Dedifferentiated amniotic fluid mesenchymal stem cell (primary cell): ENCODE data around the gene NTN5.
"Not testable (repeated sequence)": the region's sequence is repeated elsewhere in the genome, so short reads cannot be mapped to it uniquely, and the experiment has no call there.

Source experiments
- DNase-seq: peaks from one replicate; pipeline ENCODE4 v3.0.0-alpha.2; 2016; ENCODE audit errors: extremely low spot score

NTN5 gene

GRCh38 chr19:48644839-48645619 is 27.8 kb downstream of the NTN5 start:
- peak; percentile 60 for DNase-seq

- no peak for DNase-seq
Measured at GRCh38 chr19:48644355-48644754, 28.5 kb downstream of the NTN5 start.

- no peak for DNase-seq
Measured at GRCh38 chr19:48642862-48643261, 30.0 kb downstream of the NTN5 start.

GRCh38 chr19:48641850-48642249 is 31.0 kb downstream of the NTN5 start:
- DNase-seq, result no peak

GRCh38 chr19:48639483-48640375 is 33.1 kb downstream of the NTN5 start:
- DNase-seq, result no peak

- DNase-seq, result no peak
Measured at GRCh38 chr19:48638831-48639381, 33.9 kb downstream of the NTN5 start.

GRCh38 chr19:48637948-48638830 is 34.6 kb downstream of the NTN5 start:
- peak; percentile 94 for DNase-seq

- DNase-seq, result peak; percentile 98
Measured at GRCh38 chr19:48637449-48637947, 35.3 kb downstream of the NTN5 start.

- DNase-seq, result no peak
Measured at GRCh38 chr19:48636859-48637448, 35.9 kb downstream of the NTN5 start, which contains the start of gene DBP. Gene DBP, minus strand, starts transcription at chr19:48637379. Its CDS starts 385 bp downstream, at chr19:48636994.

- DNase-seq, result no peak
Measured at GRCh38 chr19:48635966-48636858, 36.6 kb downstream of the NTN5 start.

GRCh38 chr19:48635263-48635965 is 37.4 kb downstream of the NTN5 start:
- DNase-seq, result no peak

GRCh38 chr19:48634424-48635262 is 38.2 kb downstream of the NTN5 start:
- DNase-seq, result peak; percentile 74

- DNase-seq, result no peak
Measured at GRCh38 chr19:48634036-48634342, 38.8 kb downstream of the NTN5 start.

- DNase-seq, result no peak
Measured at GRCh38 chr19:48633148-48634035, 39.4 kb downstream of the NTN5 start.

GRCh38 chr19:48632692-48633147 is 40.1 kb downstream of the NTN5 start:
- no peak for DNase-seq

- DNase-seq, result not testable (repeated sequence)
Measured at GRCh38 chr19:48632286-48632685, 40.5 kb downstream of the NTN5 start.

- no peak for DNase-seq
Measured at GRCh38 chr19:48631225-48631624, 41.6 kb downstream of the NTN5 start.
